PC-3 (cell line): ENCODE data around the gene COG3. TPM values are rescaled to one million over a fixed set of nuclear protein-coding genes. Genes with fewer than 3 reads are reported as not detected.

ENCODE experiments used
- ATAC-seq: fragments of 200-7000 bp; cut with Tn5 transposase; 2 replicates; pipeline ENCODE4 v1.9.1; 2020; ENCODE audit warnings: mild to moderate bottlenecking, moderate library complexity
- BruUV-seq: library from RNA; stranded (reverse); fragments of 400-500 nt; replicated peaks from 2 replicates; lab custom pipeline; 2021; lab: Mats Ljungman, UMichigan
- CTCF ChIA-PET: fragments of 300-600 bp; sonication (Branson Sonifier 250); formaldehyde crosslinking; loops from one replicate; lab custom pipeline; 2022; ENCODE audit warnings: antibody characterized with exemption; lab: Charles Lee
- POLR2A ChIA-PET: fragments of 300-600 bp; sonication (Branson Sonifier 250); formaldehyde crosslinking; loops from one replicate; lab custom pipeline; 2022; ENCODE audit warnings: antibody characterized with exemption; ENCODE audit not compliant: unreplicated experiment; lab: Charles Lee
- DNase-seq: peaks from one replicate; pipeline ENCODE4 v3.0.0-alpha.2; 2015
- H2AFZ ChIP-seq: fragments of 300-600 bp; sonication (generic); 2 replicates; pipeline ENCODE4 v1.6.0; 2016; ENCODE audit warnings: antibody characterized with exemption, low read length
- H3F3A ChIP-seq: fragments of 300-600 bp; sonication (generic); one replicate; pipeline ENCODE4 v1.6.0; 2017; ENCODE audit warnings: antibody characterized with exemption, low read length, control low read depth, mild to moderate bottlenecking; ENCODE audit not compliant: unreplicated experiment
- H3K27ac ChIP-seq: fragments of 300-600 bp; sonication (generic); 2 replicates; pipeline ENCODE4 v1.5.1; 2016; ENCODE audit warnings: mild to moderate bottlenecking, low read length
- H3K27me3 ChIP-seq: fragments of 300-600 bp; sonication (generic); 2 replicates; pipeline ENCODE4 v1.6.1; 2016; ENCODE audit warnings: low read length, mixed read lengths
- H3K36me3 ChIP-seq: fragments of 300-600 bp; sonication (generic); 2 replicates; pipeline ENCODE4 v1.6.1; 2016; ENCODE audit warnings: low read depth, mixed run types, low read length, mixed read lengths
- H3K4me1 ChIP-seq: fragments of 300-600 bp; sonication (generic); 2 replicates; pipeline ENCODE4 v1.5.1; 2016; ENCODE audit warnings: low read length; ENCODE audit not compliant: insufficient read depth
- H3K4me2 ChIP-seq: fragments of 300-600 bp; sonication (generic); 2 replicates; pipeline ENCODE4 v1.6.0; 2016; ENCODE audit warnings: low read length
- H3K4me3 ChIP-seq: fragments of 300-600 bp; sonication (generic); 2 replicates; pipeline ENCODE4 v1.5.1; 2016; ENCODE audit warnings: mild to moderate bottlenecking, low read length, mixed read lengths
- H3K79me2 ChIP-seq: fragments of 300-600 bp; sonication (generic); 2 replicates; pipeline ENCODE4 v1.6.1; 2017; ENCODE audit warnings: low read length, mixed read lengths
- H3K9ac ChIP-seq: fragments of 300-600 bp; sonication (generic); 2 replicates; pipeline ENCODE4 v1.6.0; 2016; ENCODE audit warnings: mild to moderate bottlenecking, low read length
- H3K9me2 ChIP-seq: fragments of 300-600 bp; sonication (generic); replicated peaks from 2 replicates; pipeline ENCODE4 v1.6.1; 2016; ENCODE audit warnings: mixed run types, low read length, mixed read lengths
- H3K9me3 ChIP-seq: fragments of 300-600 bp; sonication (generic); 2 replicates; pipeline ENCODE4 v1.6.1; 2016; ENCODE audit warnings: low read length, mixed read lengths
- H4K20me1 ChIP-seq: fragments of 300-600 bp; sonication (generic); 2 replicates; pipeline ENCODE4 v1.6.1; 2016; ENCODE audit warnings: low read length, mixed read lengths
- EZH2 ChIP-seq: fragments of 300-600 bp; sonication (generic); IDR thresholded peaks from one replicate; pipeline ENCODE4 v1.6.1; 2017; ENCODE audit warnings: antibody characterized with exemption, mild to moderate bottlenecking, low read length; ENCODE audit not compliant: unreplicated experiment
- EZH2phosphoT487 ChIP-seq: fragments of 300-600 bp; sonication (generic); IDR thresholded peaks from 2 replicates; pipeline ENCODE4 v1.6.1; 2018; ENCODE audit warnings: mild to moderate bottlenecking, antibody characterized with exemption, low read length, borderline replicate concordance
- intact Hi-C: fragments of 100-400 bp; cut with micrococcal nuclease; formaldehyde crosslinking; loops from 2 replicates; pipeline ENCODE4 v1.9.0; 2023
- total RNA-seq: library from RNA; depleted of rRNA; stranded (reverse); fragments of >200 nt; gene quantifications from 2 replicates; pipeline ENCODE4 v1.2.3, GENCODE V29; 2014
- TF ChIP-seq, protein P1 (sequence below): fragments of 300-600 bp; sonication (generic); conservative IDR thresholded peaks from 2 replicates; pipeline ENCODE4 v1.5.1; 2017; ENCODE audit warnings: antibody characterized with exemption, low read depth, mild to moderate bottlenecking, low read length

COG3 gene
- total RNA-seq, 1 experiment from 2014 or later: 28.8 TPM

DNA sequence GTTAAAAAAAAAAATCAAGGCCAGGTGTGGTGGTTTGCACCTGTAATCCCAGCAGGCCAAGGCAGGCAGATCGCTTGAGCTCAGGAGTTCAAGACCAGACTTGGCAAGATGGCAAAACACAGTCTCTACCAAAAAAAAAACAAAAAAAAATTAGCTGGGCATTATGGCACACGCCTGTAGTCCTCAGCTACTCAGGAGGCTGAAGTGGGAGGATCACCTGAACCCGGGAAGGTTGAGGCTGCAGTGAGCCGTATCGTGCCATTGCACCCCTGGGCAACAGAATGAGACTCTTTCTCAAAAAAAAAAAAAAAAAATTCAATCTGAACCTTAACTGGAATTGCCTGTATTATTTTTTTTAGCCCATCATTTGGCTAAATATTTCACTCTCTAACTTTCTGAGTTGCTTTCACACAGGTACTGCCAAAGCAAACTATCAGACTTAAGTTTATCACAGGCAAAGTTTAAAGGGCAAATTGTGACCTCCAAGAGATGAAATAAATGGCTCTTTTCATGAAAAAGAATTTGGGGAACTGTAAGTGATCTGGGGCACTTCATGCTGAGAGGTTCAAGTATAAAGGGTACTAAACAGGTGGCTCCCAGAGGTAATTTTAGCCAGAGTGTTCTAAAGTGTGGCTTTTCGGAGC is 31.9 kb upstream of the COG3 start:
- TF ChIP-seq, protein P1, sequence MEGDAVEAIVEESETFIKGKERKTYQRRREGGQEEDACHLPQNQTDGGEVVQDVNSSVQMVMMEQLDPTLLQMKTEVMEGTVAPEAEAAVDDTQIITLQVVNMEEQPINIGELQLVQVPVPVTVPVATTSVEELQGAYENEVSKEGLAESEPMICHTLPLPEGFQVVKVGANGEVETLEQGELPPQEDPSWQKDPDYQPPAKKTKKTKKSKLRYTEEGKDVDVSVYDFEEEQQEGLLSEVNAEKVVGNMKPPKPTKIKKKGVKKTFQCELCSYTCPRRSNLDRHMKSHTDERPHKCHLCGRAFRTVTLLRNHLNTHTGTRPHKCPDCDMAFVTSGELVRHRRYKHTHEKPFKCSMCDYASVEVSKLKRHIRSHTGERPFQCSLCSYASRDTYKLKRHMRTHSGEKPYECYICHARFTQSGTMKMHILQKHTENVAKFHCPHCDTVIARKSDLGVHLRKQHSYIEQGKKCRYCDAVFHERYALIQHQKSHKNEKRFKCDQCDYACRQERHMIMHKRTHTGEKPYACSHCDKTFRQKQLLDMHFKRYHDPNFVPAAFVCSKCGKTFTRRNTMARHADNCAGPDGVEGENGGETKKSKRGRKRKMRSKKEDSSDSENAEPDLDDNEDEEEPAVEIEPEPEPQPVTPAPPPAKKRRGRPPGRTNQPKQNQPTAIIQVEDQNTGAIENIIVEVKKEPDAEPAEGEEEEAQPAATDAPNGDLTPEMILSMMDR: no peak
- TF ChIP-seq EZH2phosphoT487: no peak
- no peak for TF ChIP-seq EZH2
- H2AFZ ChIP-seq: no peak overlapping the region
- no TSS peak for BruUV-seq

GRCh38 chr13:45433381-45433790 is 31.4 kb upstream of the COG3 start:
- no peaks in the 10 kb centered on the region for H3F3A ChIP-seq
- intact Hi-C loops: no loop called here
- H3K4me1 ChIP-seq: no peaks in the 10 kb centered on the region
- DNase-seq: no peak
- no peak overlapping the region for H3K4me3 ChIP-seq
- TF ChIP-seq EZH2phosphoT487: no peak
- TF ChIP-seq, protein P1: no peak
- no peak overlapping the region for H3K9ac ChIP-seq
- ChIA-PET CTCF (no interaction called here), POLR2A (no interaction called here)
- H3K36me3 ChIP-seq: no peaks in the 10 kb centered on the region
- no peak overlapping the region for H2AFZ ChIP-seq
- no peaks in the 10 kb centered on the region for H3K27me3 ChIP-seq
- no TSS peak for BruUV-seq
- no peaks in the 10 kb centered on the region for H3K79me2 ChIP-seq
- no peaks in the 10 kb centered on the region for H3K9me3 ChIP-seq
- H4K20me1 ChIP-seq: no peaks in the 10 kb centered on the region
- H3K4me2 ChIP-seq: no peak overlapping the region
- H3K27ac ChIP-seq: no peak overlapping the region
- H3K9me2 ChIP-seq: no peaks in the 10 kb centered on the region
- no peak for ATAC-seq

More for the DNA sequence above, 31.9 kb upstream of the COG3 start:
- Histone ChIP-seq H3K27me3 (no peaks in the 10 kb centered on the region), H3K9me2 (no peaks in the 10 kb centered on the region), H3K27ac (no peak overlapping the region), H3K4me1 (no peaks in the 10 kb centered on the region), H3K9me3 (no peaks in the 10 kb centered on the region), H3K4me3 (no peak overlapping the region), H4K20me1 (no peaks in the 10 kb centered on the region), H3K79me2 (no peaks in the 10 kb centered on the region), H3K9ac (no peak overlapping the region), H3K4me2 (no peak overlapping the region), H3K36me3 (no peaks in the 10 kb centered on the region), H3F3A (no peaks in the 10 kb centered on the region)
- DNase-seq (no peak), ATAC-seq (no peak)
- intact Hi-C loops: no loop called here
- ChIA-PET CTCF (no interaction called here), POLR2A (no interaction called here)

- ChIA-PET POLR2A (no interaction called here), CTCF (interaction anchor here (0.7 kb wide), 1 partner anchor 427 kb away, joined by 19 read pairs; no protein-coding TSS in a partner anchor)
- Histone ChIP-seq H3K27me3 (no peaks in the 10 kb centered on the region), H3K27ac (no peak overlapping the region), H3K36me3 (no peaks in the 10 kb centered on the region), H3F3A (no peaks in the 10 kb centered on the region), H3K9me3 (no peaks in the 10 kb centered on the region), H3K9ac (no peak overlapping the region), H4K20me1 (no peaks in the 10 kb centered on the region), H2AFZ (no peak overlapping the region), H3K4me1 (no peaks in the 10 kb centered on the region), H3K4me2 (no peak overlapping the region), H3K4me3 (no peak overlapping the region), H3K79me2 (no peaks in the 10 kb centered on the region), H3K9me2 (no peaks in the 10 kb centered on the region)
- DNase-seq (no peak), ATAC-seq (no peak)
- TF ChIP-seq EZH2: no peak
- TF ChIP-seq, protein P1: no peak
- TF ChIP-seq EZH2phosphoT487: no peak
- intact Hi-C loops: no loop called here
- BruUV-seq: no TSS peak
These were observed 30.0 kb upstream of the COG3 start for GRCh38 chr13:45434556-45435371.
